ENCODE data around the gene SLC1A3. TPM values are rescaled to one million over a fixed set of nuclear protein-coding genes. Genes with fewer than 3 reads are reported as not detected.

The SLC1A3 gene
- total RNA-seq, 3 donors from 2014 or later (not counting 1 experiment from before 2014, with no cell fraction given): 1.1 TPM; not detected in 2

- Histone ChIP-seq H3K27me3 (ENCODE audit: control insufficient read depth, insufficient read depth, low read length) (no peaks in the 10 kb centered on the region), H3K27ac (ENCODE audit: low read length) (no peak overlapping the region), H3K9me3 (ENCODE audit: control insufficient read depth, insufficient read depth, low read length) (no peaks in the 10 kb centered on the region), H3K4me3 (ENCODE audit: low read length) (no peak overlapping the region), H3K36me3 (ENCODE audit: control insufficient read depth, insufficient read depth, low read length) (no peaks in the 10 kb centered on the region), H3K4me1 (ENCODE audit: control insufficient read depth, insufficient read depth, low read length) (no peaks in the 10 kb centered on the region)
- Mint-ChIP-seq H3K4me1 (no peaks in the 10 kb centered on the region), H3K9me3 (no peaks in the 10 kb centered on the region), H3K27me3 (ENCODE audit: low read depth in 2 of 2) (no peaks in the 10 kb centered on the region), H3K36me3 (peaks cover 8% of the 10 kb centered on the region), H3K4me3 (no peak overlapping the region), H3K27ac (no peak overlapping the region)
- DNase-seq (no peak), ATAC-seq (no peak)
- 55% methylated on average over 3 of the region's 3 CpGs for WGBS (ENCODE audit: insufficient coverage)
- no peak for TF ChIP-seq CTCF (IDR thresholded peaks at IDR 0.05)
- intact Hi-C loops (cut with micrococcal nuclease): no loop called here
Observed at GRCh38 chr5:36712706-36713105, 106.3 kb downstream of the SLC1A3 start.

DNA sequence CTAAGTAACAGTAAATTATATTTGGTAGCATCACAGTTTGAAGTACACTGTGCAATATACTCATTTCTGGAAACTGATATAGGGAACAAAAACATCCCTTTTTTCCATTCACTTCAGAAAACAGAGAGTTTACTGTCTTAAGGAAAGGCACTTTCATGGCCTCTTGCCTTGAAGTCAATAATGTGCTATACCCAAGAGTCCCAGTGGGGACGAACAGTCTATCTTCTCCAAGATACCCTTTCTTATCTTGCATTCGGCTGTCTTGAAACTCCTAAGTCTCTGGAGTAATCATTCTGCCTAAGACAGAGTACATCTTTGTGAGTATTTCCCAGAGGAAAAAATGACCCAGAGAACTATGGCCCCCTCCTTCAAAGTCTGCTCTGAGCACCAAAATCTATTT, 107.1 kb downstream of the SLC1A3 start:
- intact Hi-C loops (cut with micrococcal nuclease): no loop called here
- Mint-ChIP-seq H3K27me3 (ENCODE audit: low read depth in 2 of 2) (no peaks in the 10 kb centered on the region), H3K4me1 (no peaks in the 10 kb centered on the region), H3K27ac (no peak overlapping the region), H3K4me3 (no peak overlapping the region), H3K9me3 (no peaks in the 10 kb centered on the region), H3K36me3 (peaks cover 7% of the 10 kb centered on the region)
- Histone ChIP-seq H3K36me3 (ENCODE audit: control insufficient read depth, insufficient read depth, low read length) (no peaks in the 10 kb centered on the region), H3K4me1 (ENCODE audit: control insufficient read depth, insufficient read depth, low read length) (no peaks in the 10 kb centered on the region), H3K4me3 (ENCODE audit: low read length) (no peak overlapping the region), H3K27me3 (ENCODE audit: control insufficient read depth, insufficient read depth, low read length) (no peaks in the 10 kb centered on the region), H3K27ac (ENCODE audit: low read length) (no peak overlapping the region), H3K9me3 (ENCODE audit: control insufficient read depth, insufficient read depth, low read length) (no peaks in the 10 kb centered on the region)
- WGBS (ENCODE audit: insufficient coverage): 43% methylated on average over 2 of the region's 2 CpGs
- DNase-seq (no peak), ATAC-seq (no peak)
- no peak for TF ChIP-seq CTCF (IDR thresholded peaks at IDR 0.05)

DNA sequence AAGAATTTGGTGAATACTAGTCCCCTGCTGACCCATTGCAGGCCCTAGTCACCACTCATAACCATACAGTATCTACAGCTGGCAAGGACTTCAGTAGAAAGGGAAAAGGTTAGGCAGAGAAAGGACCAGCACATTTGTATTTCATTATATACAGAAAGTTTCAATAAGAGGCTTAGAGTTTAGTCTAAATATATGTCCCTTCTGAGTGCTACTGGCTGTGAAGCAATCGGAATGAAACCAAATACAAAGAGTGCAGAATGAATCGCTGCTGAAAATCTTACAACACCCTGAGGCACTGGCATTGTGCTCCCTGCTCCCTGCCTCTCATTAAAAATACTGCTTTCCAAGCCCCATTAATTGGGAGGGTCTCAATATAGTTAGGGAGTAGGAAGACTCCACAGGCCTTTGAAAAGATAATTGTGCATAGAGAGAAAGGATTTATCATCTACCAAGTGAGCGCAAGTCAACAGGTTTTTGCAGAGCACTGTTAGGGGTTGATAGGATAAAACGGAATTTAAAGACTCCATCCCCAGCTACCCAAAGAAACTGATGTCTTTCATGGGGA, 110.8 kb downstream of the SLC1A3 start:
- Histone ChIP-seq H3K36me3 (ENCODE audit: control insufficient read depth, insufficient read depth, low read length) (no peaks in the 10 kb centered on the region), H3K4me1 (ENCODE audit: control insufficient read depth, insufficient read depth, low read length) (peaks cover 5% of the 10 kb centered on the region), H3K9me3 (ENCODE audit: control insufficient read depth, insufficient read depth, low read length) (no peaks in the 10 kb centered on the region), H3K27me3 (ENCODE audit: control insufficient read depth, insufficient read depth, low read length) (no peaks in the 10 kb centered on the region), H3K27ac (ENCODE audit: low read length) (no peak overlapping the region), H3K4me3 (ENCODE audit: low read length) (no peak overlapping the region)
- ATAC-seq (no peak), DNase-seq (no peak)
- intact Hi-C loops (cut with micrococcal nuclease): no loop called here
- 96% methylated on average over 2 of the region's 4 CpGs for WGBS (ENCODE audit: insufficient coverage)
- peaks cover 9 to 11% of the 10 kb centered on the region in 2 donors for H3K4me1 Mint-ChIP-seq
- H3K36me3 Mint-ChIP-seq: no peaks in the 10 kb centered on the region
- no peaks in the 10 kb centered on the region for H3K27me3 Mint-ChIP-seq (ENCODE audit: low read depth in 2 of 2)
- no peak overlapping the region for H3K4me3 Mint-ChIP-seq
- no peak for TF ChIP-seq CTCF (IDR thresholded peaks at IDR 0.05)
- H3K27ac Mint-ChIP-seq: no peak overlapping the region
- no peaks in the 10 kb centered on the region for H3K9me3 Mint-ChIP-seq

DNA sequence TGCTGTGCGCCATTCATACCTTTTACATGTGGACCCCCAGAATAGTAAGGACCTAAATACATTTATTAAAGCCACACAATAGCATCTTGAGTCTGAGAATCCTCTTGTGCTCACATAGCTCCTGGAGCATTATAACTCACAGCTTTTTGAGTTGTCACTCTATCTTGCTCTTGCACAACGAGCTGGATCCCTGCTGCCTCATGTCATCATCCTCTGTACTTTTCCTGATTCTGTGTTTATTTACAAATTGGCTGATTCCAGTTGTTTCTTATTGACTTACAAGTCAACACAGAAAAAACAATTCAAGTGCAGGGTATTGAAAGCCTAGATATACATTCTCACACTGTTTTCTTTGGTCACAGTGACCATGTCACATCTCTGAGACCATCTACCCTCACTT, 112.9 kb downstream of the SLC1A3 start:
- Mint-ChIP-seq H3K36me3 (no peaks in the 10 kb centered on the region), H3K27ac (no peak overlapping the region), H3K9me3 (no peaks in the 10 kb centered on the region), H3K27me3 (ENCODE audit: low read depth in 2 of 2) (no peaks in the 10 kb centered on the region), H3K4me3 (no peak overlapping the region), H3K4me1 (peaks cover 29 to 30% of the 10 kb centered on the region in 2 donors)
- 84% methylated on average over 2 of the region's 2 CpGs for WGBS (ENCODE audit: insufficient coverage)
- peaks cover 18% of the 10 kb centered on the region for H3K4me1 ChIP-seq (ENCODE audit: control insufficient read depth, insufficient read depth, low read length)
- no peak for DNase-seq
- intact Hi-C loops (cut with micrococcal nuclease): no loop called here
- H3K36me3 ChIP-seq (ENCODE audit: control insufficient read depth, insufficient read depth, low read length): no peaks in the 10 kb centered on the region
- no peak for ATAC-seq
- no peak overlapping the region for H3K4me3 ChIP-seq (ENCODE audit: low read length)
- TF ChIP-seq CTCF (IDR thresholded peaks at IDR 0.05): no peak
- H3K27me3 ChIP-seq (ENCODE audit: control insufficient read depth, insufficient read depth, low read length): no peaks in the 10 kb centered on the region
- H3K9me3 ChIP-seq (ENCODE audit: control insufficient read depth, insufficient read depth, low read length): no peaks in the 10 kb centered on the region
- H3K27ac ChIP-seq (ENCODE audit: low read length): no peak overlapping the region

Measured in natural killer cell (primary cell).